Measurements from ENCODE around the gene UGT1A10. TPM values are rescaled to one million over a fixed set of nuclear protein-coding genes. Genes with fewer than 3 reads are reported as not detected.
"Not testable (repeated sequence)": the region's sequence is repeated elsewhere in the genome, so short reads cannot be mapped to it uniquely, and the experiment has no call there.

Gene UGT1A10
- total RNA-seq, 2 donors from 2014 or later = 0.52 to 0.99 TPM

GRCh38 chr2:233639860-233640259 lies 3.6 kb downstream of the UGT1A10 start:
- Histone ChIP-seq H3K36me3 (replicated peaks in 1 of 2; ENCODE audit: insufficient read depth in 1 of 2, low read depth in 2 of 2) (no peaks in the 10 kb centered on the region), H3K4me3 (no peak overlapping the region), H3K27me3 (no peaks in the 10 kb centered on the region), H3K4me1 (no peaks in the 10 kb centered on the region), H3K27ac (no peak overlapping the region), H3K9me3 (no peaks in the 10 kb centered on the region)
- intact Hi-C loops (cut with DNase I) = no loop called here
- no peak for DNase-seq
- no peak for TF ChIP-seq POLR2A (IDR thresholded peaks at IDR 0.05)
- TF ChIP-seq CTCF (IDR thresholded peaks at IDR 0.05) = no peak
- no peak for ATAC-seq

GRCh38 chr2:233643128-233643527 lies 6.9 kb downstream of the UGT1A10 start:
- H3K27ac ChIP-seq = no peak overlapping the region
- peaks cover 0 to 8% (median 0%) of the 10 kb centered on the region in 3 donors for H3K9me3 ChIP-seq
- H3K4me3 ChIP-seq = no peak overlapping the region
- DNase-seq (no peak), ATAC-seq (no peak)
- no peaks in the 10 kb centered on the region for H3K36me3 ChIP-seq (replicated peaks in 1 of 2; ENCODE audit: insufficient read depth in 1 of 2, low read depth in 2 of 2)
- TF ChIP-seq CTCF (IDR thresholded peaks at IDR 0.05) (no peak), POLR2A (IDR thresholded peaks at IDR 0.05) (no peak)
- 92% methylated on average over 1 of the region's 1 CpG; no CpG with 5 or more reads in 1 of the 2 donors for WGBS, 2 donors
- intact Hi-C loops (cut with DNase I) = no loop called here
- no peaks in the 10 kb centered on the region for H3K4me1 ChIP-seq
- H3K27me3 ChIP-seq = no peaks in the 10 kb centered on the region

- H3K9me3 ChIP-seq; DNase-seq; H3K4me3 ChIP-seq; H3K27me3 ChIP-seq; intact Hi-C loops (cut with DNase I); H3K4me1 ChIP-seq; H3K27ac ChIP-seq; ATAC-seq; H3K36me3 ChIP-seq (replicated peaks in 1 of 2; ENCODE audit: insufficient read depth in 1 of 2, low read depth in 2 of 2): not testable (repeated sequence)
- WGBS, 2 donors = 72 to 83% methylated on average over 3 of the region's 3 CpGs
Observed at GRCh38 chr2:233646033-233646432, 9.8 kb downstream of the UGT1A10 start.

- Histone ChIP-seq H3K4me1 (no peaks in the 10 kb centered on the region), H3K27ac (no peak overlapping the region), H3K27me3 (no peaks in the 10 kb centered on the region), H3K4me3 (no peak overlapping the region), H3K36me3 (replicated peaks in 1 of 2; ENCODE audit: insufficient read depth in 1 of 2, low read depth in 2 of 2) (no peaks in the 10 kb centered on the region), H3K9me3 (peaks cover 0 to 2% (median 0%) of the 10 kb centered on the region in 3 donors)
- intact Hi-C loops (cut with DNase I) = no loop called here
- TF ChIP-seq CTCF (IDR thresholded peaks at IDR 0.05) = no peak
- ATAC-seq (no peak), DNase-seq (no peak)
- WGBS, 2 donors = 64 to 75% methylated on average over 4 of the region's 4 CpGs
Observed at GRCh38 chr2:233650981-233651380, 14.7 kb downstream of the UGT1A10 start.

- Histone ChIP-seq H3K27ac (no peak overlapping the region), H3K27me3 (no peaks in the 10 kb centered on the region), H3K9me3 (no peaks in the 10 kb centered on the region), H3K4me1 (no peaks in the 10 kb centered on the region), H3K4me3 (no peak overlapping the region), H3K36me3 (replicated peaks in 1 of 2; ENCODE audit: insufficient read depth in 1 of 2, low read depth in 2 of 2) (no peaks in the 10 kb centered on the region)
- intact Hi-C loops (cut with DNase I) = no loop called here
- DNase-seq = no peak
- no peak for ATAC-seq
- TF ChIP-seq POLR2A (IDR thresholded peaks at IDR 0.05) = no peak
- no peak for TF ChIP-seq CTCF (IDR thresholded peaks at IDR 0.05)
- WGBS, 2 donors = 87% methylated on average over 2 of the region's 2 CpGs
Observed at GRCh38 chr2:233651430-233651829, 15.2 kb downstream of the UGT1A10 start.
